NCI-H2227 (cell line): Measurements from ENCODE around the gene CYTL1.
A peak's percentile ranks its signal among the peaks of the same experiment; 100 is the strongest.
"Not testable (repeated sequence)": the region's sequence is repeated elsewhere in the genome, so short reads cannot be mapped to it uniquely, and the experiment has no call there.

ENCODE experiments used
- DNase-seq: peaks from one replicate; lab custom pipeline; 2025; ENCODE audit not compliant: unreplicated experiment; lab: John Stamatoyannopoulos, UW

The CYTL1 gene

GRCh38 chr4:5019274-5019673 lies at the start of gene CYTL1:
TSS of gene CYTL1 (minus strand) at chr4:5019458. CDS start at chr4:5019445, 13 bp downstream.
- peak; percentile 29 for DNase-seq

- no peak for DNase-seq
These were observed 48.6 kb upstream of the CYTL1 start for GRCh38 chr4:5067908-5068307.

- DNase-seq: not testable (repeated sequence)
These were observed 47.7 kb upstream of the CYTL1 start for GRCh38 chr4:5066968-5067367.

- no peak for DNase-seq
These were observed 46.8 kb upstream of the CYTL1 start for GRCh38 chr4:5066101-5066500.

GRCh38 chr4:5055411-5055810 lies 36.2 kb upstream of the CYTL1 start:
- DNase-seq: no peak

- DNase-seq: no peak
These were observed 35.3 kb upstream of the CYTL1 start for GRCh38 chr4:5054532-5054931.

- peak; percentile 5 for DNase-seq
These were observed 33.6 kb upstream of the CYTL1 start for GRCh38 chr4:5052726-5053425.

- DNase-seq: no peak
These were observed 33.0 kb upstream of the CYTL1 start for GRCh38 chr4:5052204-5052702.

- DNase-seq: peak; percentile 79
These were observed 32.3 kb upstream of the CYTL1 start, which contains the start of gene STK32B for GRCh38 chr4:5051278-5052203. TSS of gene STK32B (plus strand) at chr4:5051480.

- DNase-seq: peak; percentile 82
These were observed 31.4 kb upstream of the CYTL1 start for GRCh38 chr4:5050520-5051277.

- DNase-seq: no peak
These were observed 29.5 kb upstream of the CYTL1 start for GRCh38 chr4:5048721-5049120.

GRCh38 chr4:5045097-5045496 lies 25.8 kb upstream of the CYTL1 start:
- DNase-seq: no peak

- DNase-seq: no peak
These were observed 25.1 kb upstream of the CYTL1 start for GRCh38 chr4:5044341-5044740.

GRCh38 chr4:5043579-5043978 lies 24.3 kb upstream of the CYTL1 start:
- DNase-seq: no peak

- no peak for DNase-seq
These were observed 22.4 kb upstream of the CYTL1 start for GRCh38 chr4:5041699-5042098.

- peak; percentile 3 for DNase-seq
These were observed 21.8 kb upstream of the CYTL1 start for GRCh38 chr4:5040856-5041620.

- no peak for DNase-seq
These were observed 20.5 kb upstream of the CYTL1 start for GRCh38 chr4:5039800-5040199.

GRCh38 chr4:5037553-5038551 lies 18.6 kb upstream of the CYTL1 start:
- DNase-seq: no peak

- no peak for DNase-seq
These were observed 17.0 kb upstream of the CYTL1 start for GRCh38 chr4:5036239-5036638.
